Measurements from ENCODE around the gene DGAT2L6. TPM values are rescaled to one million over a fixed set of nuclear protein-coding genes. Genes with fewer than 3 reads are reported as not detected.

The DGAT2L6 gene
- total RNA-seq, 2 donors from 2014 or later: not detected

- Mint-ChIP-seq H3K9me3 (peaks cover 40% of the 10 kb centered on the region), H3K27ac (no peak overlapping the region), H3K4me3 (no peak overlapping the region), H3K27me3 (ENCODE audit: insufficient read depth) (no peaks in the 10 kb centered on the region), H3K4me1 (peaks cover 4% of the 10 kb centered on the region), H3K36me3 (ENCODE audit: low read depth) (no peaks in the 10 kb centered on the region)
- Histone ChIP-seq H3K9ac (ENCODE audit: extremely low read depth, low read length, poor library complexity, severe bottlenecking) (no peak overlapping the region), H3K4me3 (ENCODE audit: low read length) (no peak overlapping the region), H3K4me1 (ENCODE audit: control insufficient read depth, insufficient read depth, low read length) (no peaks in the 10 kb centered on the region), H3K27ac (ENCODE audit: low read depth, low read length) (no peak overlapping the region), H3K27me3 (ENCODE audit: control insufficient read depth, insufficient read depth, low read length, poor library complexity, severe bottlenecking) (no peaks in the 10 kb centered on the region), H3K36me3 (ENCODE audit: control insufficient read depth, insufficient read depth, low read length) (no peaks in the 10 kb centered on the region), H3K9me3 (ENCODE audit: control insufficient read depth, low read length) (no peaks in the 10 kb centered on the region)
- TF ChIP-seq CTCF (conservative IDR thresholded peaks at IDR 0.05): no peak
- 96% methylated on average over 4 of the region's 4 CpGs; no CpG with 5 or more reads in 1 of the 2 experiments for WGBS, 2 experiments (ENCODE audit: insufficient coverage in 1 of 2, insufficient read length in 1 of 2)
- no peak for DNase-seq
Observed at GRCh38 chrX:70231666-70232065, 54.4 kb downstream of the DGAT2L6 start.

DNA sequence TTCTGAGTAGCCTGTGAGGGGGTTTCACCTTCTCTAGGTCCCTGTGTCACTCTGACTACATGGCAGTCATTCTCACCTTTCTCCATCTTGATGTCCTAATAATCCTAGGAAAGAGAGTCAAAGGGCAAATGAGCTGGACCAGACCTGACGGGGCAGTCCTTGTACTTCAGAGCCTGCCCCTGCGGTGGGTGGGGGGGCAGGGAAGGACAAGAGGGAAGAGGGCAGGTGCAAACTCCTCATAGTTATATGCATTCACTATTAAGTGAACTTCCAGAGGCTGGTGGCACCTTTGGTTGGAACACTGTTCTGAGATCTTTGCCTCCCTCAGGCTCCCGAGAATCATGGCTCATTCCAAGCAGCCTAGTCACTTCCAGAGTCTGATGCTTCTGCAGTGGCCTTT, 57.1 kb downstream of the DGAT2L6 start, which contains the start of gene AWAT1:
Gene AWAT1 (plus strand): TSS at position 301 of the 400 bp plus-strand sequence. CDS start 41 bp downstream, at position 342.
- Mint-ChIP-seq H3K27me3 (ENCODE audit: insufficient read depth) (no peaks in the 10 kb centered on the region), H3K36me3 (ENCODE audit: low read depth) (no peaks in the 10 kb centered on the region), H3K4me3 (no peak within 1 kb of the TSS), H3K27ac (no peak within 1 kb of the TSS), H3K4me1 (peaks cover 4% of the 10 kb centered on the region), H3K9me3 (peaks cover 43% of the 10 kb centered on the region)
- Histone ChIP-seq H3K9ac (ENCODE audit: extremely low read depth, low read length, poor library complexity, severe bottlenecking) (no peak within 1 kb of the TSS), H3K4me1 (ENCODE audit: control insufficient read depth, insufficient read depth, low read length) (no peaks in the 10 kb centered on the region), H3K36me3 (ENCODE audit: control insufficient read depth, insufficient read depth, low read length) (no peaks in the 10 kb centered on the region), H3K27ac (ENCODE audit: low read depth, low read length) (no peak within 1 kb of the TSS), H3K27me3 (ENCODE audit: control insufficient read depth, insufficient read depth, low read length, poor library complexity, severe bottlenecking) (no peaks in the 10 kb centered on the region), H3K4me3 (ENCODE audit: low read length) (no peak within 1 kb of the TSS), H3K9me3 (ENCODE audit: control insufficient read depth, low read length) (no peaks in the 10 kb centered on the region)
- no peak for DNase-seq
- WGBS, 2 experiments (ENCODE audit: insufficient coverage in 1 of 2, insufficient read length in 1 of 2): 96 to 100% methylated on average over 1 to 3 of the region's 3 CpGs
- no peak for TF ChIP-seq CTCF (conservative IDR thresholded peaks at IDR 0.05)

DNA sequence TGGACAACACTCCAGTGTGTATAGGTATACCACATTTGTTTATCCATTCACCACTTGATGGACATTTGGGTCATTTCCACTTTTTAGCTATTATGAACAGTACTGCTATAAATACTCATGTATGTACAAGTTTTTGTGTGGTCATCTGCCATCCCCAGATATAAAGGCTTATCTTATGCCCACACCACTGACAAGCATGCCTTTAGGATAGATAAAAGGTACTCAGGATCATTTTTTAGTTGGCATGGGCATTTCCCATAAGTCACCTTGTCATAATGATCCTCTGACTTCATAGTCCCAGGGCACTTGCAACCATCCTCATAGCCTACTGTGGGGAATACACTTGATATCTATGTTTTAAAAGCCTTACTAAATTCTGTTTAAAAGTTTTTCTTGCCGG, 63.5 kb downstream of the DGAT2L6 start:
- Mint-ChIP-seq H3K9me3 (peaks cover 29% of the 10 kb centered on the region), H3K4me1 (peaks cover 6% of the 10 kb centered on the region), H3K4me3 (no peak overlapping the region), H3K27me3 (ENCODE audit: insufficient read depth) (no peaks in the 10 kb centered on the region), H3K36me3 (ENCODE audit: low read depth) (no peaks in the 10 kb centered on the region), H3K27ac (no peak overlapping the region)
- TF ChIP-seq CTCF (conservative IDR thresholded peaks at IDR 0.05): no peak
- Histone ChIP-seq H3K9ac (ENCODE audit: extremely low read depth, low read length, poor library complexity, severe bottlenecking) (no peak overlapping the region), H3K27me3 (ENCODE audit: control insufficient read depth, insufficient read depth, low read length, poor library complexity, severe bottlenecking) (no peaks in the 10 kb centered on the region), H3K9me3 (ENCODE audit: control insufficient read depth, low read length) (no peaks in the 10 kb centered on the region), H3K4me1 (ENCODE audit: control insufficient read depth, insufficient read depth, low read length) (no peaks in the 10 kb centered on the region), H3K27ac (ENCODE audit: low read depth, low read length) (no peak overlapping the region), H3K4me3 (ENCODE audit: low read length) (no peak overlapping the region), H3K36me3 (ENCODE audit: control insufficient read depth, insufficient read depth, low read length) (no peaks in the 10 kb centered on the region)
- DNase-seq: no peak
- WGBS, 2 experiments (ENCODE audit: insufficient coverage in 1 of 2, insufficient read length in 1 of 2): 100% methylated on average over 1 of the region's 1 CpG; no CpG with 5 or more reads in 1 of the 2 experiments
